Esophagus squamous epithelium (tissue), 4 donors: Measurements from ENCODE around the gene FOLR2.

Experiments
- POLR2A ChIP-seq, 4 donors: fragments of 450-650 bp; IDR thresholded peaks; one replicate each; pipeline ENCODE4 v1.6.1; 2017; ENCODE audit warnings: antibody characterized with exemption in 4 of 4, mild to moderate bottlenecking in 4 of 4, moderate library complexity in 3 of 4
- TF ChIP-seq, protein P1 (sequence below), 6 experiments: fragments of 450-650 bp in 4 of 6; fragments of 200-600 bp in 2 of 6; sonication (generic) in 2 of 6; IDR thresholded peaks; one replicate each; pipeline ENCODE4 v1.5.1; 2016 to 2019; ENCODE audit warnings: antibody characterized with exemption in 6 of 6, mild to moderate bottlenecking in 4 of 6, moderate library complexity in 4 of 6

- TF ChIP-seq, protein P1, sequence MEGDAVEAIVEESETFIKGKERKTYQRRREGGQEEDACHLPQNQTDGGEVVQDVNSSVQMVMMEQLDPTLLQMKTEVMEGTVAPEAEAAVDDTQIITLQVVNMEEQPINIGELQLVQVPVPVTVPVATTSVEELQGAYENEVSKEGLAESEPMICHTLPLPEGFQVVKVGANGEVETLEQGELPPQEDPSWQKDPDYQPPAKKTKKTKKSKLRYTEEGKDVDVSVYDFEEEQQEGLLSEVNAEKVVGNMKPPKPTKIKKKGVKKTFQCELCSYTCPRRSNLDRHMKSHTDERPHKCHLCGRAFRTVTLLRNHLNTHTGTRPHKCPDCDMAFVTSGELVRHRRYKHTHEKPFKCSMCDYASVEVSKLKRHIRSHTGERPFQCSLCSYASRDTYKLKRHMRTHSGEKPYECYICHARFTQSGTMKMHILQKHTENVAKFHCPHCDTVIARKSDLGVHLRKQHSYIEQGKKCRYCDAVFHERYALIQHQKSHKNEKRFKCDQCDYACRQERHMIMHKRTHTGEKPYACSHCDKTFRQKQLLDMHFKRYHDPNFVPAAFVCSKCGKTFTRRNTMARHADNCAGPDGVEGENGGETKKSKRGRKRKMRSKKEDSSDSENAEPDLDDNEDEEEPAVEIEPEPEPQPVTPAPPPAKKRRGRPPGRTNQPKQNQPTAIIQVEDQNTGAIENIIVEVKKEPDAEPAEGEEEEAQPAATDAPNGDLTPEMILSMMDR (IDR thresholded peaks at IDR 0.05) = no peak
- no peak for TF ChIP-seq POLR2A (IDR thresholded peaks at IDR 0.05)
Measured at GRCh38 chr11:72208281-72208680, 8.3 kb upstream of the FOLR2 start.
